Subcutaneous adipose tissue (tissue), 4 donors: ENCODE results near the gene ADAM22. TPM values are rescaled to one million over a fixed set of nuclear protein-coding genes. Genes with fewer than 3 reads are reported as not detected.

Experiments
- CTCF ChIP-seq: fragments of 450-650 bp; IDR thresholded peaks from one replicate; pipeline ENCODE4 v1.5.1; 2016; ENCODE audit warnings: low read depth, mild to moderate bottlenecking, control low read depth, antibody characterized with exemption, moderate library complexity
- total RNA-seq, 4 donors: library from RNA; depleted of rRNA; stranded (reverse); fragments of >200 nt; gene quantifications; one replicate each; pipeline ENCODE4 v1.1.0, GENCODE V29; 2016

Gene ADAM22
- total RNA-seq, 4 donors from 2014 or later = 3.1 to 8.1 (median 4.6) TPM

- no peak for TF ChIP-seq CTCF
Measured at GRCh38 chr7:88191911-88192310, 257.9 kb downstream of the ADAM22 start.

GRCh38 chr7:88200261-88200660 lies 266.2 kb downstream of the ADAM22 start:
- no peak for TF ChIP-seq CTCF

GRCh38 chr7:88200789-88201188 lies 266.7 kb downstream of the ADAM22 start:
- TF ChIP-seq CTCF = no peak

- TF ChIP-seq CTCF = no peak
Measured at GRCh38 chr7:88201305-88201704, 267.3 kb downstream of the ADAM22 start.

GRCh38 chr7:88202278-88202677 lies 268.2 kb downstream of the ADAM22 start:
- TF ChIP-seq CTCF = no peak

GRCh38 chr7:88202799-88203198 lies 268.7 kb downstream of the ADAM22 start:
- TF ChIP-seq CTCF = no peak

- no peak for TF ChIP-seq CTCF
Measured at GRCh38 chr7:88203401-88203800, 269.4 kb downstream of the ADAM22 start.
